Epithelial cell of proximal tubule (primary cell): Measurements from ENCODE around the gene CLCNKA. TPM values are rescaled to one million over a fixed set of nuclear protein-coding genes. Genes with fewer than 3 reads are reported as not detected.

Experiments used
- DNase-seq: peaks from one replicate; pipeline ENCODE4 v3.0.0-alpha.2; 2011; ENCODE audit warnings: low read depth
- H3K4me3 ChIP-seq: 2 replicates; pipeline ENCODE4 v1.5.1; 2011; ENCODE audit warnings: low read depth, mild to moderate bottlenecking, low read length
- CTCF ChIP-seq: conservative IDR thresholded peaks from 2 replicates; pipeline ENCODE4 v1.5.1; 2012; ENCODE audit warnings: low read depth, mild to moderate bottlenecking, low read length
- total RNA-seq: library from RNA; depleted of rRNA; stranded (reverse); fragments of >200 nt; gene quantifications from 2 replicates; pipeline ENCODE4 v1.2.3, GENCODE V29; 2015

Gene CLCNKA
- total RNA-seq, 1 donor from 2014 or later: not detected

- no peak for DNase-seq
- no peak overlapping the region for H3K4me3 ChIP-seq
- no peak for TF ChIP-seq CTCF
Measured at GRCh38 chr1:15981679-15982078, 40.2 kb upstream of the CLCNKA start.

- no peak for DNase-seq
- TF ChIP-seq CTCF: no peak
- no peak overlapping the region for H3K4me3 ChIP-seq
Measured at GRCh38 chr1:15983275-15983674, 38.6 kb upstream of the CLCNKA start.

- no peak for TF ChIP-seq CTCF
- no peak overlapping the region for H3K4me3 ChIP-seq
- peak; percentile 56 for DNase-seq
Measured at GRCh38 chr1:15985611-15986297, 36.1 kb upstream of the CLCNKA start.

- no peak for DNase-seq
- no peak overlapping the region for H3K4me3 ChIP-seq
- TF ChIP-seq CTCF: no peak
Measured at GRCh38 chr1:15988856-15989736, 32.7 kb upstream of the CLCNKA start.

- H3K4me3 ChIP-seq: no peak overlapping the region
- DNase-seq: no peak
- no peak for TF ChIP-seq CTCF
Measured at GRCh38 chr1:15989776-15990175, 32.1 kb upstream of the CLCNKA start.

- no peak for TF ChIP-seq CTCF
- H3K4me3 ChIP-seq: no peak overlapping the region
- no peak for DNase-seq
Measured at GRCh38 chr1:15991427-15992186, 30.2 kb upstream of the CLCNKA start.
